H54 (cell line): ENCODE results near the gene LETM1.

Experiments
- DNase-seq: peaks from one replicate; pipeline ENCODE4 v3.0.0; 2011; ENCODE audit warnings: low spot score, mixed read lengths; ENCODE audit not compliant: insufficient read length
- FAIRE-seq: peaks from 3 replicates; lab custom pipeline; 2011; peaks lifted over from hg19 to GRCh38; lab: Jason Lieb, UNC
- POLR2A ChIP-seq: IDR thresholded peaks from 2 replicates; pipeline ENCODE4 v1.6.1; 2011; ENCODE audit warnings: low read depth, mild to moderate bottlenecking, low read length

LETM1 gene

GRCh38 chr4:1834047-1834775 is 21.7 kb downstream of the LETM1 start:
- no peak for TF ChIP-seq POLR2A
- DNase-seq (no peak), FAIRE-seq (no peak)

- no peak for FAIRE-seq
Observed at GRCh38 chr4:1833307-1834046, 22.5 kb downstream of the LETM1 start.

DNA sequence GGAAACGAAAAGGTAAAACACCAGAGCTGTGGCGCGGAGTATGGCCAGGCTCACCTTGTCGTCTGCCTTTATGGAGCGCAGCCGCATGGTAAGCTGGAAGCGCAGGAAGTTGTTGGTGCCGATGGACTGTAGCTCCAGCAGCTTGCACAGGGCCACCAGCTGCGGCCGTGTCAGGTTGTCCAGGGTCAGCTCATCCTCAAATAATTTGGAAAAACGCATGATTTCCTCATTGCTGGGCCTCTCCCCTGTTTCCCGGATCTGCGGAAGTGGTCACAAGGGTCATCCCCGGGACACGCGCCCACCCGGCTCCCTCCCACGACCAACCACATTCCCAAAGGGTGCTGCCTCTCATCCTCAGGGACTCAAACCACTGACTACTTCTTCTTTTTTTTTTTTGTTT is 23.3 kb downstream of the LETM1 start:
- DNase-seq: no peak
- no peak for TF ChIP-seq POLR2A
- FAIRE-seq: no peak

More at GRCh38 chr4:1833307-1834046, 22.5 kb downstream of the LETM1 start:
- TF ChIP-seq POLR2A: no peak
- no peak for DNase-seq

DNA sequence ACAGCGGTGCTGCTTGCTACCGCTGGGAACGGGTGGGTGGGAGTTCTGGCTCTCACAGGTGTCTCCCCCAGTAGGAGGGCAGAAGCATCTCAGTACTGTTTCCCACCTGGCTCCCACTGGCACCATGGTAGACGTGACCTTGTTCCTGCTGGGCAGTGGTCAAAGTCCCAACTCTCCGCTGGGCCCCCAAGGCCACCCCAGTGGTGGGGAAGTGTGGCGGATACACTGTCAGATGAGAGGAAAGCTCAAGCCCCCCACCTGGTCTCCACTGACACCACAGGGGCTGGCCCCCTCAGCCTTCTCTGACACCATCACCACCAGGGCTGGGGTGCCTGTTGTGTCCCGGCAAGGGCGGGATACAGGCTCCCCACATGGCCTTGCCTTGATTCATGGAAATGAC is 24.6 kb downstream of the LETM1 start:
- TF ChIP-seq POLR2A: no peak
- FAIRE-seq (no peak), DNase-seq (no peak)

- no peak for FAIRE-seq
- no peak for DNase-seq
- TF ChIP-seq POLR2A: no peak
Observed at GRCh38 chr4:1830642-1831228, 25.2 kb downstream of the LETM1 start.

GRCh38 chr4:1830234-1830633 is 25.7 kb downstream of the LETM1 start:
- DNase-seq: no peak
- no peak for TF ChIP-seq POLR2A
- no peak for FAIRE-seq

DNA sequence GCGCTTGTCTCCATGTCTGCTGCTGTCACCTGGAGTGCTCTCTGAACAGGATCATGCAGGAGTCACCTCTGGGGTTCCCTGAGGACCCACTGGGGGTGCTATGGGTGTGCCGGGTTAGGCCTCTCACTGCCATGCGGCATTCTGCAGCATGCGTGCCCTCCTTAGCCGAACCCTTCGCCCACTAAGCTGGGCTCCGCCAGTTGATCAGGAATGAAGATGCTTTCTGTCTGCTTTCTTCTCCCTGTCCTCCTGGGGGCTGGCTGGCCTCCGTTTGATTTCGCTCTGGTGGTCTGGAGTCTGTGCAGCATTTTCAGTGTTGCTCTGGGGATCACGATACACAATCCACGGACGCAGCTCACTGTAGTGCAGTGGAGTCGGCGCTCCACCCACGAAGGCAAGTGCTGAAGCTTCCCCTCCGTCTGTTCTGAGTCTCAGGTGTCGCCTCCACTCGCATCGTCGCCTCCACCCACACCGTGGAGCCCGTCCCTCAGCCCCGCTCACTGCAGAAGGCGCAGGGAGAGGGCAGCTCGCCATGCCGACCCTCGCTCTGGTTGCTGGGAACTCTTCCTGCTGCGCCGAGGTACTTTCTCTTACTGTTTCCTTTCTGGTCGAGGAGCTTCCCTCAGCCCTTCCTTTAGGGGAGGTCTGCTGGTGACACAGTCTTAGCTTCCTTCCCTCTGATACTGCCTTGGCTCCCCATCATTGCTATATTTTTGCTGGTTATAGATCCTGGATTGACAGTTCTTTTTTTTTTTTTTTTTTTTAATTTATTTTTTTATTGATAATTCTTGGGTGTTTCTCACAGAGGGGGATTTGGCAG is 29.2 kb downstream of the LETM1 start:
- DNase-seq (no peak), FAIRE-seq (no peak)
- TF ChIP-seq POLR2A: no peak

DNA sequence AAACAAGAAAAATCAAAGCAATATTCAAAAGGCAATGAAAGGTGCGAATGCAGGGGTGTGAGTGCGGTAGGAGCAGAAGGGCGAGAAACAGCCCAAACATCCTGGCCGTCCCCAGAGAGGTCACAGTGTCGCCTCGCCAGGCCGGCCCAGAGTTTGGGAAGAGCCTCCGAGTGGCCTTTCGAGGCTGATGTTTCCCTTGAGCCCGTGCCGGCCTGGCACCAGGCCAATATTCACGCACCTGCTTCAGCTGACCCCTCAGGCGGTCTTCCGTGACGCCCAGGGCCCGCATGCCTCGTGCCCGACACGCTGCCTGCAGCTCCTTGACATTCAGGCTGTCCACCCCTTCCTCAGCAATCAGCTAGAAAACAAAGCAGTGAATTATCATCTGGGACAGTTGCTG is 30.6 kb downstream of the LETM1 start:
- DNase-seq (no peak), FAIRE-seq (no peak)
- TF ChIP-seq POLR2A: no peak

DNA sequence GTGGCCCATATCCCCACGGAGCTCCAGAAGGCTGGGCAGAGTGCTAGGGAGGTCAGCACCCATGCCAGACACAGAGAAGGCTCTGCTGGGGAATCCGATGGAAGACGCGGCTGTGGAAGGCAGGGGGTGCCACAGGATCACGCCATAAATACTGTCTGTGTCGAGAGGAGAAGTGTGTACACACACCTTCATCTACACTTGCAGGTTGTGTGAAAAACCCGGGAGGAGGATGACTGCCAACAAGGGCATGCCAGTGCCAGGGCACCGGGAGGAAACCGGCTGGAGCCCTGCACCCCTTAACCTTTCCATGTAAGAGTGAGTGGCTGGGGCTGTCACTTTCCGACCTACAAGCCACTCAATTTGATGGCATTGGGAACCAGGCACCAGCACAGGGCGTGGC is 31.2 kb downstream of the LETM1 start:
- no peak for DNase-seq
- no peak for TF ChIP-seq POLR2A
- no peak for FAIRE-seq

- no peak for FAIRE-seq
- DNase-seq: no peak
- no peak for TF ChIP-seq POLR2A
Observed at GRCh38 chr4:1823545-1823932, 32.4 kb downstream of the LETM1 start.

GRCh38 chr4:1822568-1823544 is 33.1 kb downstream of the LETM1 start:
- no peak for TF ChIP-seq POLR2A
- FAIRE-seq: no peak

GRCh38 chr4:1821679-1822567 is 34.0 kb downstream of the LETM1 start:
- DNase-seq (no peak), FAIRE-seq (no peak)
- TF ChIP-seq POLR2A: no peak

More at GRCh38 chr4:1822568-1823544, 33.1 kb downstream of the LETM1 start:
- DNase-seq: no peak
